Hepatocyte (in vitro differentiated cells): ENCODE results near the gene RPL27A. TPM values are rescaled to one million over a fixed set of nuclear protein-coding genes. Genes with fewer than 3 reads are reported as not detected.

Experiments used
- DNase-seq: peaks from one replicate; pipeline ENCODE4 v3.0.0-alpha.2; 2016; ENCODE audit warnings: low spot score
- H2AFZ ChIP-seq: fragments of 200-600 bp; sonication (generic); 2 replicates; pipeline ENCODE4 v1.6.0; 2016; ENCODE audit warnings: antibody characterized with exemption, mild to moderate bottlenecking
- H3K27ac ChIP-seq: fragments of 200-600 bp; sonication (generic); 2 replicates; pipeline ENCODE4 v1.5.1; 2016; ENCODE audit warnings: mild to moderate bottlenecking
- H3K27me3 ChIP-seq: fragments of 200-600 bp; sonication (generic); 2 replicates; pipeline ENCODE4 v1.6.1; 2016
- H3K36me3 ChIP-seq: fragments of 200-600 bp; sonication (generic); replicated peaks from 2 replicates; pipeline ENCODE4 v1.5.1; 2016; ENCODE audit warnings: low read depth; ENCODE audit not compliant: insufficient read depth
- H3K4me1 ChIP-seq: fragments of 200-600 bp; sonication (generic); 2 replicates; pipeline ENCODE4 v1.5.1; 2016; ENCODE audit warnings: mild to moderate bottlenecking, moderate library complexity; ENCODE audit not compliant: insufficient read depth
- H3K4me2 ChIP-seq: fragments of 200-600 bp; sonication (generic); 2 replicates; pipeline ENCODE4 v1.6.0; 2016
- H3K4me3 ChIP-seq: fragments of 200-600 bp; sonication (generic); 2 replicates; pipeline ENCODE4 v1.5.1; 2016; ENCODE audit warnings: mild to moderate bottlenecking
- H3K79me2 ChIP-seq: fragments of 200-600 bp; sonication (generic); 2 replicates; pipeline ENCODE4 v1.6.0; 2017; ENCODE audit warnings: mild to moderate bottlenecking
- H3K9me2 ChIP-seq: fragments of 200-600 bp; sonication (generic); replicated peaks from 2 replicates; pipeline ENCODE4 v1.6.0; 2017; ENCODE audit warnings: mild to moderate bottlenecking; ENCODE audit not compliant: insufficient read depth
- H3K9me3 ChIP-seq: fragments of 200-600 bp; sonication (generic); 2 replicates; pipeline ENCODE4 v1.5.1; 2016; ENCODE audit warnings: low read depth, mild to moderate bottlenecking
- H4K20me1 ChIP-seq: fragments of 200-600 bp; sonication (generic); 2 replicates; pipeline ENCODE4 v1.6.0; 2016; ENCODE audit warnings: mild to moderate bottlenecking; ENCODE audit not compliant: insufficient read depth, poor library complexity, severe bottlenecking
- EZH2 ChIP-seq: fragments of 200-600 bp; sonication (generic); IDR thresholded peaks from 2 replicates; pipeline ENCODE4 v1.6.1; 2016; ENCODE audit warnings: antibody characterized with exemption, mild to moderate bottlenecking, borderline replicate concordance
- EZH2phosphoT487 ChIP-seq: fragments of 200-600 bp; sonication (generic); IDR thresholded peaks from one replicate; pipeline ENCODE4 v1.6.1; 2018; ENCODE audit warnings: antibody characterized with exemption, mild to moderate bottlenecking, low read depth, moderate library complexity; ENCODE audit not compliant: unreplicated experiment, severe bottlenecking
- WGBS: methylation state at CpG from one replicate; pipeline ENCODE4 v1.1.6; 2016; ENCODE audit warnings: low lambda C conversion rate; ENCODE audit errors: missing lambda C conversion rate; 5-methylcytosine and 5-hydroxymethylcytosine counted together
- polyA plus RNA-seq: library from polyadenylated mRNA; unstranded; fragments of >200 nt; fragmentation: Nextera tagmentation; extraction: Ambion mirVana; gene quantifications from 2 replicates; pipeline ENCODE4 v1.2.1, GENCODE V29; 2016
- total RNA-seq: library from RNA; depleted of rRNA; stranded (reverse); fragments of >200 nt; gene quantifications from 2 replicates; pipeline ENCODE4 v1.2.3, GENCODE V29; 2014
- TF ChIP-seq, protein P1 (sequence below): fragments of 200-600 bp; sonication (generic); IDR thresholded peaks from 2 replicates; pipeline ENCODE4 v1.5.1; 2016; ENCODE audit warnings: antibody characterized with exemption, mild to moderate bottlenecking; ENCODE audit not compliant: poor library complexity

Gene RPL27A
- total and polyA plus RNA-seq, 2 experiments from 2014 or later, result 803 to 818 TPM

DNA sequence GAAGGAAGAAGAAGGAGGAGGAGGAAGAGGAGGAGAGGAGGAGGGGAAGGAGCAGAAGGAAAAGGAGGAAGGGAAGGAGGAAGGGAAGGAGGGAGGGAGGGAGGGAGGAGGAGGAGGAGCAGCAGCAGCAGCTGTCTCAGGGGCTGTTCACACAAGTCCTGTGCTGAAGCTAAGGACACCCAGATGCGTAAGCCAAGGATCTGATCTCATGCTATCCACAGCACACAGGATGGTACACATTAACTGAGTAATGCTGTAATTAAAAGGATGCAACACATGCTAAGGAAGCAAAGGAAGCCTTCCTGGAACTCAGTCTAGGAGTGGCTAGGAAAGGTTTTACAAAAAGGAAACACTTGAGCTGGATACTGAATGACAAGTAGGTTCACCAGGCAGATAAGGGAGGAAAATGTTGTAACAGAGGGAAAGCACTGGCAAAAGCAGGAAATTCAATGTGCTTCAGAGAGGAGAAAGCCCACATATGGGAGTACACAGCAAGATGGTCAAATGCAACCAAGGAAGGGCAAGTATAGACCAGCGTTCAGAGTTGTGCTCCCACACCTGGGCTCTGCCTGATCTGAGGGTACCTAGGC is 32.1 kb upstream of the RPL27A start:
- Histone ChIP-seq H3K27ac (no peak overlapping the region), H3K9me2 (no peaks in the 10 kb centered on the region), H3K4me1 (peaks cover 3% of the 10 kb centered on the region), H3K9me3 (no peaks in the 10 kb centered on the region), H2AFZ (no peak overlapping the region), H3K79me2 (no peaks in the 10 kb centered on the region), H3K27me3 (no peaks in the 10 kb centered on the region), H3K36me3 (no peaks in the 10 kb centered on the region), H3K4me2 (no peak overlapping the region), H4K20me1 (no peaks in the 10 kb centered on the region), H3K4me3 (no peak overlapping the region)
- WGBS, result 93% methylated on average over 2 of the region's 2 CpGs
- TF ChIP-seq, protein P1, sequence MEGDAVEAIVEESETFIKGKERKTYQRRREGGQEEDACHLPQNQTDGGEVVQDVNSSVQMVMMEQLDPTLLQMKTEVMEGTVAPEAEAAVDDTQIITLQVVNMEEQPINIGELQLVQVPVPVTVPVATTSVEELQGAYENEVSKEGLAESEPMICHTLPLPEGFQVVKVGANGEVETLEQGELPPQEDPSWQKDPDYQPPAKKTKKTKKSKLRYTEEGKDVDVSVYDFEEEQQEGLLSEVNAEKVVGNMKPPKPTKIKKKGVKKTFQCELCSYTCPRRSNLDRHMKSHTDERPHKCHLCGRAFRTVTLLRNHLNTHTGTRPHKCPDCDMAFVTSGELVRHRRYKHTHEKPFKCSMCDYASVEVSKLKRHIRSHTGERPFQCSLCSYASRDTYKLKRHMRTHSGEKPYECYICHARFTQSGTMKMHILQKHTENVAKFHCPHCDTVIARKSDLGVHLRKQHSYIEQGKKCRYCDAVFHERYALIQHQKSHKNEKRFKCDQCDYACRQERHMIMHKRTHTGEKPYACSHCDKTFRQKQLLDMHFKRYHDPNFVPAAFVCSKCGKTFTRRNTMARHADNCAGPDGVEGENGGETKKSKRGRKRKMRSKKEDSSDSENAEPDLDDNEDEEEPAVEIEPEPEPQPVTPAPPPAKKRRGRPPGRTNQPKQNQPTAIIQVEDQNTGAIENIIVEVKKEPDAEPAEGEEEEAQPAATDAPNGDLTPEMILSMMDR, result no peak
- TF ChIP-seq EZH2 (no peak), EZH2phosphoT487 (no peak)
- no peak for DNase-seq

DNA sequence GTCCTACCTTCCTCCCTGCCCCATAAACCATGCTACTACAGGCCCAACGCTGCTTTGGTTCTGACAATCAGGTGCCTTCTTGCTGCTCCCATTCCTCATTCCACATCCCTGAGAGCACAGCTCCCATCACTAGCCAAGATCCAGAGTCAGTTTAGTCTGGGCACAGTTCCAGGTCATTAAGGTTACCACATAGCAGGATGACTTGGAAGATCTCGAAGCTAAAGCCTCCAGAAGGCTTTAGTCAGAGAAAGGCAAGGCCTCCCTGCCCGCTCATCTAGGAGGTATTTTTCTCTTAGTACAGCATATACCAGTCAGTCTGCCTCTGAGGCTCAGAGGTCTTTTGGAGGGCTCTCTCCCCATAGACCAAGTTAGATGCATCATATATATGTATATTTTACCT is 30.5 kb upstream of the RPL27A start:
- Histone ChIP-seq H4K20me1 (no peaks in the 10 kb centered on the region), H3K4me1 (peaks cover 3% of the 10 kb centered on the region), H3K27me3 (no peaks in the 10 kb centered on the region), H3K9me3 (no peaks in the 10 kb centered on the region), H3K27ac (no peak overlapping the region), H3K79me2 (no peaks in the 10 kb centered on the region), H3K4me2 (no peak overlapping the region), H2AFZ (no peak overlapping the region), H3K36me3 (no peaks in the 10 kb centered on the region), H3K4me3 (no peak overlapping the region), H3K9me2 (no peaks in the 10 kb centered on the region)
- TF ChIP-seq EZH2 (no peak), EZH2phosphoT487 (no peak)
- TF ChIP-seq, protein P1, result no peak
- DNase-seq, result peak; percentile 55
- 89% methylated on average over 3 of the region's 3 CpGs for WGBS

DNA sequence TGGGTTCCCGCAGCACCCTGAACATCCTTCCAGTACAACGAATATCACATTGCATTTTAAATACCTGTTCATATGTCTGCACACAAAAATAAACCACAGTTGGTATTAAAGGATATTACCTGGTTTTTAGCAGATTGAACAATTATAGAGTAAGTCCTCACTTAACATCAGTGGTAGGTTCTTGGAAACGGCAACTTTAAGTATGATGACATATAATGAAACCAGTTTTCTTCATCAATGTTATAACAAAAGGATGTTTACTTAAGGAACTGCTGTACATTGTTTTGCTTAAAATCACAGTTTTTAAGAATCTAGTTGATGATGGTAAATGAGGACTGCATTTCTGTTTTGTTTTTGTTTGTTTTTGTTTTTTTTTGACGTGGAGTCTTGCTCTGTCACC is 28.1 kb upstream of the RPL27A start:
- H3K4me1 ChIP-seq, result peaks cover 3% of the 10 kb centered on the region
- H3K9me3 ChIP-seq, result no peaks in the 10 kb centered on the region
- H3K27me3 ChIP-seq, result no peaks in the 10 kb centered on the region
- H4K20me1 ChIP-seq, result no peaks in the 10 kb centered on the region
- H3K4me2 ChIP-seq, result no peak overlapping the region
- no peak overlapping the region for H3K27ac ChIP-seq
- no peak overlapping the region for H3K4me3 ChIP-seq
- no peaks in the 10 kb centered on the region for H3K9me2 ChIP-seq
- H3K36me3 ChIP-seq, result no peaks in the 10 kb centered on the region
- 70% methylated on average over 4 of the region's 4 CpGs for WGBS
- DNase-seq, result no peak
- no peak overlapping the region for H2AFZ ChIP-seq
- no peak for TF ChIP-seq EZH2
- TF ChIP-seq, protein P1, result no peak
- TF ChIP-seq EZH2phosphoT487, result no peak
- H3K79me2 ChIP-seq, result no peaks in the 10 kb centered on the region

DNA sequence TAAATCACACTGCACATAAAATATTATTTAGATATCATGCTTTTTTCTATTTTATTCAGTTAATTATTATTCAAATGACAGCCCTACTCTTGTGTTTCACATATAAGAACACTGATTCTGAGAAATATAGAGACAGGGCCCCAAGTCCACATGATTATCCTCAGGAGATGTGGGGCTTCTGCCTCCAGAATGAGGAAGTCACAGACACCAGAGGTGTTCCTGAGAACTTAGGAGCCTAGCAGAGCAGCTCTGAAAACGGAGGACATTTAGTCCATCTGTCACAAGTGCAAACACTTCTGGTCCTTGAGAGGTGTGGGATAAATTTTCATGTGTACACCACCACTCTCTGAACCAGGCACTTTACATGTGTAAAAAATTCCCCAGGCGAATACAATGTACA is 26.3 kb upstream of the RPL27A start:
- Histone ChIP-seq H3K79me2 (no peaks in the 10 kb centered on the region), H3K36me3 (no peaks in the 10 kb centered on the region), H3K4me1 (peaks cover 3% of the 10 kb centered on the region), H3K27me3 (no peaks in the 10 kb centered on the region), H3K4me2 (no peak overlapping the region), H3K27ac (no peak overlapping the region), H2AFZ (no peak overlapping the region), H3K9me2 (no peaks in the 10 kb centered on the region), H3K9me3 (no peaks in the 10 kb centered on the region), H3K4me3 (no peak overlapping the region), H4K20me1 (no peaks in the 10 kb centered on the region)
- no peak for TF ChIP-seq EZH2
- TF ChIP-seq, protein P1, result no peak
- no peak for TF ChIP-seq EZH2phosphoT487
- DNase-seq, result no peak
- WGBS, result 90% methylated on average over 2 of the region's 2 CpGs
